ENCODE results near the gene SIM1.

GRCh38 chr6:100451577-100451976 lies 13.1 kb downstream of the SIM1 start:
- TF ChIP-seq CTCF (IDR thresholded peaks at IDR 0.05) (no peak), EZH2 (IDR thresholded peaks at IDR 0.05) (no peak), EZH2phosphoT487 (IDR thresholded peaks at IDR 0.05) (no peak)

Measured in neural progenitor cell (in vitro differentiated cells).